ENCODE data around the gene DOK6.

DOK6 gene

GRCh38 chr18:69705987-69706386 is 305.3 kb downstream of the DOK6 start:
- Histone ChIP-seq H3K9ac (ENCODE audit: low read length in 2 of 2) (no peak overlapping the region), H3K4me1 (ENCODE audit: control insufficient read depth, insufficient read depth, low read length) (no peaks in the 10 kb centered on the region), H3K9me3 (ENCODE audit: control insufficient read depth in 2 of 2, low read length in 2 of 2) (no peaks in the 10 kb centered on the region), H3K36me3 (ENCODE audit: control insufficient read depth in 2 of 2, insufficient read depth in 2 of 2, low read length in 2 of 2) (no peaks in the 10 kb centered on the region), H3K27me3 (ENCODE audit: control insufficient read depth in 1 of 2, insufficient read depth in 2 of 2, low read length in 2 of 2) (no peaks in the 10 kb centered on the region), H3K27ac (ENCODE audit: low read length) (no peak overlapping the region), H3K4me3 (ENCODE audit: low read length in 2 of 2) (no peak overlapping the region)

GRCh38 chr18:69708844-69709243 is 308.2 kb downstream of the DOK6 start:
- no peaks in the 10 kb centered on the region for H3K36me3 ChIP-seq (ENCODE audit: control insufficient read depth in 2 of 2, insufficient read depth in 2 of 2, low read length in 2 of 2)
- H3K4me1 ChIP-seq (ENCODE audit: control insufficient read depth, insufficient read depth, low read length): no peaks in the 10 kb centered on the region
- H3K9ac ChIP-seq (ENCODE audit: low read length in 2 of 2): no peak overlapping the region
- H3K27me3 ChIP-seq (ENCODE audit: control insufficient read depth in 1 of 2, insufficient read depth in 2 of 2, low read length in 2 of 2): no peaks in the 10 kb centered on the region
- H3K9me3 ChIP-seq (ENCODE audit: control insufficient read depth in 2 of 2, low read length in 2 of 2): no peaks in the 10 kb centered on the region
- H3K4me3 ChIP-seq (ENCODE audit: low read length in 2 of 2): no peak overlapping the region
- H3K27ac ChIP-seq (ENCODE audit: low read length): no peak overlapping the region

GRCh38 chr18:69715191-69715795 is 314.6 kb downstream of the DOK6 start:
- H3K36me3 ChIP-seq (ENCODE audit: control insufficient read depth in 2 of 2, insufficient read depth in 2 of 2, low read length in 2 of 2): no peaks in the 10 kb centered on the region
- H3K4me3 ChIP-seq (ENCODE audit: low read length in 2 of 2): no peak overlapping the region
- no peaks in the 10 kb centered on the region for H3K27me3 ChIP-seq (ENCODE audit: control insufficient read depth in 1 of 2, insufficient read depth in 2 of 2, low read length in 2 of 2)
- H3K9me3 ChIP-seq (ENCODE audit: control insufficient read depth in 2 of 2, low read length in 2 of 2): peaks cover 6 to 9% of the 10 kb centered on the region in 2 donors
- H3K4me1 ChIP-seq (ENCODE audit: control insufficient read depth, insufficient read depth, low read length): no peaks in the 10 kb centered on the region
- no peak overlapping the region for H3K9ac ChIP-seq (ENCODE audit: low read length in 2 of 2)
- H3K27ac ChIP-seq (ENCODE audit: low read length): no peak overlapping the region

- no peak overlapping the region for H3K4me3 ChIP-seq (ENCODE audit: low read length in 2 of 2)
- H3K27me3 ChIP-seq (ENCODE audit: control insufficient read depth in 1 of 2, insufficient read depth in 2 of 2, low read length in 2 of 2): no peaks in the 10 kb centered on the region
- no peak overlapping the region for H3K27ac ChIP-seq (ENCODE audit: low read length)
- H3K4me1 ChIP-seq (ENCODE audit: control insufficient read depth, insufficient read depth, low read length): no peaks in the 10 kb centered on the region
- H3K9ac ChIP-seq (ENCODE audit: low read length in 2 of 2): no peak overlapping the region
- peaks cover 6 to 9% of the 10 kb centered on the region in 2 donors for H3K9me3 ChIP-seq (ENCODE audit: control insufficient read depth in 2 of 2, low read length in 2 of 2)
- H3K36me3 ChIP-seq (ENCODE audit: control insufficient read depth in 2 of 2, insufficient read depth in 2 of 2, low read length in 2 of 2): no peaks in the 10 kb centered on the region
Measured at GRCh38 chr18:69717586-69717985, 316.9 kb downstream of the DOK6 start.

GRCh38 chr18:69718912-69719547 is 318.3 kb downstream of the DOK6 start:
- Histone ChIP-seq H3K27ac (ENCODE audit: low read length) (no peak overlapping the region), H3K9ac (ENCODE audit: low read length in 2 of 2) (no peak overlapping the region), H3K4me3 (ENCODE audit: low read length in 2 of 2) (no peak overlapping the region), H3K36me3 (ENCODE audit: control insufficient read depth in 2 of 2, insufficient read depth in 2 of 2, low read length in 2 of 2) (no peaks in the 10 kb centered on the region), H3K4me1 (ENCODE audit: control insufficient read depth, insufficient read depth, low read length) (no peaks in the 10 kb centered on the region), H3K9me3 (ENCODE audit: control insufficient read depth in 2 of 2, low read length in 2 of 2) (peaks cover 6 to 9% of the 10 kb centered on the region in 2 donors), H3K27me3 (ENCODE audit: control insufficient read depth in 1 of 2, insufficient read depth in 2 of 2, low read length in 2 of 2) (no peaks in the 10 kb centered on the region)

GRCh38 chr18:69720422-69720821 is 319.7 kb downstream of the DOK6 start:
- no peaks in the 10 kb centered on the region for H3K36me3 ChIP-seq (ENCODE audit: control insufficient read depth in 2 of 2, insufficient read depth in 2 of 2, low read length in 2 of 2)
- no peak overlapping the region for H3K4me3 ChIP-seq (ENCODE audit: low read length in 2 of 2)
- no peaks in the 10 kb centered on the region for H3K4me1 ChIP-seq (ENCODE audit: control insufficient read depth, insufficient read depth, low read length)
- H3K27ac ChIP-seq (ENCODE audit: low read length): no peak overlapping the region
- H3K27me3 ChIP-seq (ENCODE audit: control insufficient read depth in 1 of 2, insufficient read depth in 2 of 2, low read length in 2 of 2): no peaks in the 10 kb centered on the region
- peaks cover 6 to 9% of the 10 kb centered on the region in 2 donors for H3K9me3 ChIP-seq (ENCODE audit: control insufficient read depth in 2 of 2, low read length in 2 of 2)
- no peak overlapping the region for H3K9ac ChIP-seq (ENCODE audit: low read length in 2 of 2)

- no peak overlapping the region for H3K4me3 ChIP-seq (ENCODE audit: low read length in 2 of 2)
- H3K9me3 ChIP-seq (ENCODE audit: control insufficient read depth in 2 of 2, low read length in 2 of 2): peaks cover 0 to 4% of the 10 kb centered on the region in 2 donors
- H3K9ac ChIP-seq (ENCODE audit: low read length in 2 of 2): no peak overlapping the region
- no peaks in the 10 kb centered on the region for H3K36me3 ChIP-seq (ENCODE audit: control insufficient read depth in 2 of 2, insufficient read depth in 2 of 2, low read length in 2 of 2)
- no peaks in the 10 kb centered on the region for H3K4me1 ChIP-seq (ENCODE audit: control insufficient read depth, insufficient read depth, low read length)
- no peak overlapping the region for H3K27ac ChIP-seq (ENCODE audit: low read length)
- H3K27me3 ChIP-seq (ENCODE audit: control insufficient read depth in 1 of 2, insufficient read depth in 2 of 2, low read length in 2 of 2): no peaks in the 10 kb centered on the region
Measured at GRCh38 chr18:69723434-69723833, 322.7 kb downstream of the DOK6 start.

GRCh38 chr18:69725009-69725408 is 324.3 kb downstream of the DOK6 start:
- Histone ChIP-seq H3K36me3 (ENCODE audit: control insufficient read depth in 2 of 2, insufficient read depth in 2 of 2, low read length in 2 of 2) (no peaks in the 10 kb centered on the region), H3K4me3 (ENCODE audit: low read length in 2 of 2) (no peak overlapping the region), H3K9ac (ENCODE audit: low read length in 2 of 2) (no peak overlapping the region), H3K27me3 (ENCODE audit: control insufficient read depth in 1 of 2, insufficient read depth in 2 of 2, low read length in 2 of 2) (no peaks in the 10 kb centered on the region), H3K9me3 (ENCODE audit: control insufficient read depth in 2 of 2, low read length in 2 of 2) (no peaks in the 10 kb centered on the region), H3K27ac (ENCODE audit: low read length) (no peak overlapping the region), H3K4me1 (ENCODE audit: control insufficient read depth, insufficient read depth, low read length) (no peaks in the 10 kb centered on the region)

GRCh38 chr18:69725855-69726508 is 325.3 kb downstream of the DOK6 start:
- H3K9ac ChIP-seq (ENCODE audit: low read length in 2 of 2): no peak overlapping the region
- H3K4me3 ChIP-seq (ENCODE audit: low read length in 2 of 2): no peak overlapping the region

GRCh38 chr18:69727912-69728572 is 327.4 kb downstream of the DOK6 start:
- Histone ChIP-seq H3K9ac (ENCODE audit: low read length in 2 of 2) (no peak overlapping the region), H3K36me3 (ENCODE audit: control insufficient read depth in 2 of 2, insufficient read depth in 2 of 2, low read length in 2 of 2) (no peaks in the 10 kb centered on the region), H3K27ac (ENCODE audit: low read length) (no peak overlapping the region), H3K9me3 (ENCODE audit: control insufficient read depth in 2 of 2, low read length in 2 of 2) (no peaks in the 10 kb centered on the region), H3K4me3 (ENCODE audit: low read length in 2 of 2) (no peak overlapping the region), H3K27me3 (ENCODE audit: control insufficient read depth in 1 of 2, insufficient read depth in 2 of 2, low read length in 2 of 2) (no peaks in the 10 kb centered on the region), H3K4me1 (ENCODE audit: control insufficient read depth, insufficient read depth, low read length) (no peaks in the 10 kb centered on the region)

More at GRCh38 chr18:69725855-69726508, 325.3 kb downstream of the DOK6 start:
- no peaks in the 10 kb centered on the region for H3K9me3 ChIP-seq (ENCODE audit: control insufficient read depth in 2 of 2, low read length in 2 of 2)
- H3K36me3 ChIP-seq (ENCODE audit: control insufficient read depth in 2 of 2, insufficient read depth in 2 of 2, low read length in 2 of 2): no peaks in the 10 kb centered on the region
- H3K4me1 ChIP-seq (ENCODE audit: control insufficient read depth, insufficient read depth, low read length): no peaks in the 10 kb centered on the region
- no peak overlapping the region for H3K27ac ChIP-seq (ENCODE audit: low read length)
- no peaks in the 10 kb centered on the region for H3K27me3 ChIP-seq (ENCODE audit: control insufficient read depth in 1 of 2, insufficient read depth in 2 of 2, low read length in 2 of 2)

All from stomach smooth muscle (tissue), 2 donors.